GM10248 (cell line): ENCODE measurements around the gene CXCR5.

ENCODE experiments used
- CTCF ChIA-PET: fragments of 300-600 bp; sonication (Branson Sonifier 250); formaldehyde crosslinking; extraction: SDS; loops from one replicate; lab custom pipeline; 2021; ENCODE audit warnings: antibody characterized with exemption; lab: Yijun Ruan, JAX
- POLR2A ChIA-PET: fragments of 350-650 bp; sonication (Branson Sonifier 250); formaldehyde crosslinking; extraction: SDS; loops from one replicate; lab custom pipeline; 2020; ENCODE audit warnings: antibody characterized with exemption; lab: Yijun Ruan, JAX
- DNase-seq: peaks from one replicate; pipeline ENCODE4 v3.0.0; 2012; ENCODE audit errors: extremely low spot score
- CTCF ChIP-seq: IDR thresholded peaks from 2 replicates; pipeline ENCODE4 v1.5.1; 2012; ENCODE audit warnings: mild to moderate bottlenecking, low read depth; ENCODE audit errors: extremely low read depth, missing control alignments, control extremely low read depth

CXCR5 gene

GRCh38 chr11:118916842-118917388 lies 33.2 kb downstream of the CXCR5 start:
- TF ChIP-seq CTCF, result no peak
- no peak for DNase-seq
- ChIA-PET CTCF (interaction anchor here (1.2 to 1.9 kb wide), 4 partner anchors 9 to 227 kb away, joined by 4 read pairs; partner anchors contain the start of genes BCL9L and UPK2), POLR2A (interaction anchor here (0.5 kb wide), 1 partner anchor 50 kb away, joined by 3 read pairs; no protein-coding TSS in a partner anchor)

DNA sequence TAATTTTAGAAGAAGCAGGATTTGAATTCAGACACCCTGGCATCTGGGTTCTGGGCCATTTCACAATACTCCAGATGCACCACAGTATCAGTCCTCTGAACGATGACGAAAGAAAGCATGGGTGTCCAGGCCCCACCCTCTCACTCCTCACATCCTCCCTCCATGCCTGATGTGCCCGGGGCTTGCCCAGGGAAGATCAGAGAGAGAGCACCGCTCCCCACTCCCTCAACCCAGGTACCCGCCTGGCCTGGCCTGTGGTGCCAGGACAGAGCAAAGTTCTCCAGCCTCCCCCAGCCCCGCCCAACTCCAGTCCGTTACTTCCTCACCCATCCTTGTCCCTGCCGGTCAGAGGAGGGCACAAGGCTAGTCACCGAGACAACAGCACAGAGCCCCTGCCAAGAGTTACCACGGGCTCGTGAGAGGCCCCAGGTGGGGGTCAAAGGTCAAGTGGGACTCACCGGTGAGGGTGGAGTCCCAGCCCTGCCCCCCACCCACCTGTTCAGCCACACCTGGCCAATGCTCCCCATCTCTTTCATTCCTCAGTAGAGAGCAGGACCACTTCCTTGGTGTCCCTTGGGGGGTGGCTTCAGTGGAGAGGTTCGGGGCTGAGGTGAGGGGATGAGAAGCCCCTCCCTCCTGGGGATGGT lies 33.9 kb downstream of the CXCR5 start:
- CTCF ChIA-PET, result interaction anchor here (1.7 to 1.9 kb wide), 2 partner anchors 9 to 228 kb away, joined by 4 read pairs; no protein-coding TSS in a partner anchor
- no peak for DNase-seq
- POLR2A ChIA-PET, result interaction anchor here (0.5 kb wide), 1 partner anchor 49 kb away, joined by 3 read pairs; no protein-coding TSS in a partner anchor
- no peak for TF ChIP-seq CTCF

DNA sequence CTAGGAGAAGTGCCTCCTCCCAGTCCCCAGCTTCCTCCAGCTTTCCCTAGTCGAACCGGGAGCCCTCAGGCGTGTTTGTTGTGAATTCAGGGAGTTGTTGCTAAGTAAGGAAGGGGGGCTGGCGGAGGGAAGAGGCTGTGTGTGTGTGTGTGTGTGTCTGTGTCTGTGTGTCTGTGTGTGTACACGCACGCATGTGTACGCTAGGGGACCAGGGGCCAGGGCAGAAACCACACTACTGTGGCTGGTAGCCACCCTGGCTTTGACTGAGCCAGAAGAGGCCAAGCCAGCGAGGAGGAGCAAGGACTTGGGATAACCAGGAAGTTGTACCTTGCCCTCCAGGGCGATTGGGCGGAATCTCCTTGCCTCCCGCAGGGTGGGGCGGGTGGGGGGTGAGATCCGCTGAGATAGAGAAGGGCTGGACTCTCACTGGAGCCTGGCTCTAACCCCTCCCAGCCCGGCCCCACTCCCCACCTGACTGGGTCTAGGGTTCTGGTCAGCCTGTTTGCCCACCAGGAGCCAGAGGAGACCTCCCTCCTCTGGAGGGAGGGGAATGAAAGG lies 34.5 kb downstream of the CXCR5 start:
- POLR2A ChIA-PET, result no interaction called here

DNA sequence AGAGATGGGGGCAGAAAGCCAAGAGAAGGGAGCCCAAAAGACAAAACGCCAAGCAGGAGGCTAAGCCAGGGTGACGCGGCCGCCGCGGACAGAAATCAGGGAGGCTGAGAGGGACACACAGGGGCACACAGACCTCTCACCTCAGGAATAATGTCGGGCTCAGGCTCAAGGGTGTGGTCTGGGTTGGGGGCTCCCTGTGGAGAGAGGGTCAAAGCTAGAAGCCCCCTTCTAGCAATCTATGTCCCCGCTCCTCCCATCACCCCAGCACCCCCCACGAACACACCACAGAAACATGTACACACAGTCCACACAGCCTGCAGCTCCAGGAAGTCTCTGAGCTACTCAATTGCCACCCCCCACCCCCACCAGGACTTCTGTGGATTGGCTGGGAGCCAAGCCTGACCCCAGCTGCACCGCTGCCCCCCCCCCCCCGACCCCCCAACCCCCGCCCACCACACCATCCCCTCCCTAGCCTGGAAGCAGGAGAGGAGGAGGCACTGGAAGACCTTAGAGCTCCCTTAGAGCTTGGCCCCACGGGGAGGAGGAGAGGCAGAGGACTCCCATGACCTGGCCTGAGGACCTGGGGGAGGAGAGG lies 35.1 kb downstream of the CXCR5 start:
- TF ChIP-seq CTCF, result no peak
- DNase-seq, result no peak
- CTCF ChIA-PET, result no interaction called here
- POLR2A ChIA-PET, result no interaction called here

More for the DNA sequence above, 34.5 kb downstream of the CXCR5 start:
- DNase-seq, result no peak
- CTCF ChIA-PET, result interaction anchor here (1.7 kb wide), 1 partner anchor 228 kb away, joined by 4 read pairs; no protein-coding TSS in a partner anchor
- no peak for TF ChIP-seq CTCF

DNA sequence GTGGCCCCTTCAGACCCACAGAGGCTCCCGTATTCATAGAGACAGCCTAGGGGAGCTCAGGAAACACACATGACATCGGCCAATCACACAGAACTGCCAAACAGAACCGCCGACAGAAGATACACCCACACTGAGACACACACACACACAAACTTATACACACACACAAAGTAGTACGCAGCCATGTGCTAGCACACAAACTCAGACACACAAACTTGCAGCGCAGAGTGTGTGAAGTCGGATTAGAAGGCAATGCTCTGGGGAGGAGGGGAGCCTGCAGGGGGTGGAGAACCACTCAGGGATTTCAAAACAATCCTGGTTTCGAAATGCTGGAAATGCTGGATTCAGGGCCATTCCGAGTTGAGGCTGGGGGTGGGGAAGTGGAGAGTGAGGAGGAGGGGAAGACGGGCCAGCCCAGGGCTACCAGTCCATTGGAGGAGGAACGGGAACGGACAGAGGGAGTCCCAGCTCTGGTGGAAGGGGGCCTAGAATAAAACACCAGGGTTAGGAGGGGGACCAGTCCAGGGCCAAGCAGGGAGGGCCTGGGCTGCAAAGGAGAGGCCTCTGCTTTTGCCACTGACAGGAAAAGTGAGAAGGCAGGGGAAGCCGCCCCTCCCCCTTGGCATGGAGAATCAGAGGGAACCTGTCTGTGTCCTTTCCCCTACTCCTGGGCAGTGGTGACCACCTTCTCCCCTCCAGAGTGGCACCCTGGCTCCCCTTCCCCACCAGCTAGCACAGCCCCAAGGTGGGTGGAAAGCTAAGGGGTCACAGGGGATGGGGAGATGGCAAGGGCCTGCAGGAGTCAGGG lies 37.6 kb downstream of the CXCR5 start:
- CTCF ChIA-PET, result interaction anchor here (0.9 to 3.6 kb wide), 2 partner anchors 8 to 11 kb away, joined by 4 to 53 read pairs; no protein-coding TSS in a partner anchor
- POLR2A ChIA-PET, result interaction anchor here (0.6 kb wide), 1 partner anchor 221 kb away, joined by 3 read pairs; no protein-coding TSS in a partner anchor
- no peak for DNase-seq
- TF ChIP-seq CTCF, result no peak
